ENCODE data around the gene ZMYND19. TPM values are rescaled to one million over a fixed set of nuclear protein-coding genes. Genes with fewer than 3 reads are reported as not detected.

The ZMYND19 gene
- polyA plus RNA-seq, 1 experiment, result 14.9 TPM

DNA sequence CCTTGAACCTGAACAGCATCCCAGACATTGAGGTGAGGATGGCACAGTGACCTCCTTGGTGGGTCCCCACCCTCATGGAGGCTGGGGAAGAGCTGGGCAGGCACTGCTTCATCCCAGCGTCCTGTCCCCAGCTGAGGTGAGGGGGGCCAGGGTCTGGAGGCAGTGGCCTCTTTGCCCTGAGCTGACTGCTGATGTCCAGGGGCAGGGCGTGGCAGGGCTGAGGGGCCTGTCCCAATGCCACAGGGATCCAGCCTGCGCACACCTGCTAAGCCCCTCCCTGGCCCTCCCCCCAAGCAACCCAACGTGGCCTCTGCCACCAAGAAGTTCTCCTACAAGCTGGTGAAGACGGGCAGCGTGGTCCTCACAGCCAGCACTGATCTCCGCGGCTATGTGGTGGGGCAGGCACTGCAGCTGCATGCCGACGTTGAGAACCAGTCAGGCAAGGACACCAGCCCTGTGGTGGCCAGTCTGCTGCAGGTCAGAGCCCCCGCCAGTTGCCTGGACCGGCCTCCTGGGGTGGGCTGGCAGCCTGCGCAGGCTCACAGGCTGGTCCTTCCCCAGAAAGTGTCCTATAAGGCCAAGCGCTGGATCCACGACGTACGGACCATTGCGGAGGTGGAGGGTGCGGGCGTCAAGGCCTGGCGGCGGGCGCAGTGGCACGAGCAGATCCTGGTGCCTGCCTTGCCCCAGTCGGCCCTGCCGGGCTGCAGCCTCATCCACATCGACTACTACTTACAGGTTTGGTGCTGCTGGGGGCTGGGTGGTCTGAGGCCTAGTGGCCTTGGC lies 23.6 kb upstream of the ZMYND19 start:
- no peak for DNase-seq (ENCODE audit: low read depth)
- TF ChIP-seq CTCF (IDR thresholded peaks at IDR 0.05; ENCODE audit: insufficient read depth, low read depth, low read length), result no peak
- ChIA-PET POLR2A (no interaction called here), CTCF (no interaction called here)
- Histone ChIP-seq H3K36me3 (ENCODE audit: control insufficient read depth, insufficient read depth, low read length) (peaks cover 19% of the 10 kb centered on the region), H3K4me3 (ENCODE audit: low read depth, low read length) (no peak overlapping the region), H3K27me3 (ENCODE audit: control insufficient read depth, insufficient read depth, low read length) (no peaks in the 10 kb centered on the region)

DNA sequence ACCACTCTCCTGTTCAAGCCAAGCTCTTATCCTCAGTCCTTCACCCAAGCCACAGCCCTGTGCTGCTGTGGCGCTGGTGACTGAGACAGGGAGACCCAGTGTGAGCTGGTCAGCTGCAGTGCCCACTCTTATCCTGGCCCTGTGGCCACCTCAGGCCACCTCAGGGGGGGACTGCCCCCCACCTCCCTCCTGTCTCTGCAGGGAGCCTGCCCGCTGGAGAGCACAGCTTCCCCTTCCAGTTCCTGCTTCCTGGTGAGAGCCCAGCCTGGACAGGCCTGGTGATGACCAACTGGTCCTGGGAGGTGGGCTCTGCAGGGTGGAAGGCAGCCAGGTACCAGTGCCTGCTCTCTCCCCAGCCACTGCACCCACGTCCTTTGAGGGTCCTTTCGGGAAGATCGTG lies 22.9 kb upstream of the ZMYND19 start:
- DNase-seq (ENCODE audit: low read depth), result no peak
- ChIA-PET CTCF (no interaction called here), POLR2A (no interaction called here)
- no peak for TF ChIP-seq CTCF (IDR thresholded peaks at IDR 0.05; ENCODE audit: insufficient read depth, low read depth, low read length)
- peaks cover 19% of the 10 kb centered on the region for H3K36me3 ChIP-seq (ENCODE audit: control insufficient read depth, insufficient read depth, low read length)
- no peaks in the 10 kb centered on the region for H3K27me3 ChIP-seq (ENCODE audit: control insufficient read depth, insufficient read depth, low read length)
- no peak overlapping the region for H3K4me3 ChIP-seq (ENCODE audit: low read depth, low read length)

- CTCF ChIA-PET, result no interaction called here
- H3K36me3 ChIP-seq (ENCODE audit: control insufficient read depth, insufficient read depth, low read length), result peaks cover 19% of the 10 kb centered on the region
- POLR2A ChIA-PET, result no interaction called here
- TF ChIP-seq CTCF (IDR thresholded peaks at IDR 0.05; ENCODE audit: insufficient read depth, low read depth, low read length), result no peak
- no peaks in the 10 kb centered on the region for H3K27me3 ChIP-seq (ENCODE audit: control insufficient read depth, insufficient read depth, low read length)
- no peak for DNase-seq (ENCODE audit: low read depth)
- no peak overlapping the region for H3K4me3 ChIP-seq (ENCODE audit: low read depth, low read length)
These were observed 22.4 kb upstream of the ZMYND19 start for GRCh38 chr9:137612741-137613142.

DNA sequence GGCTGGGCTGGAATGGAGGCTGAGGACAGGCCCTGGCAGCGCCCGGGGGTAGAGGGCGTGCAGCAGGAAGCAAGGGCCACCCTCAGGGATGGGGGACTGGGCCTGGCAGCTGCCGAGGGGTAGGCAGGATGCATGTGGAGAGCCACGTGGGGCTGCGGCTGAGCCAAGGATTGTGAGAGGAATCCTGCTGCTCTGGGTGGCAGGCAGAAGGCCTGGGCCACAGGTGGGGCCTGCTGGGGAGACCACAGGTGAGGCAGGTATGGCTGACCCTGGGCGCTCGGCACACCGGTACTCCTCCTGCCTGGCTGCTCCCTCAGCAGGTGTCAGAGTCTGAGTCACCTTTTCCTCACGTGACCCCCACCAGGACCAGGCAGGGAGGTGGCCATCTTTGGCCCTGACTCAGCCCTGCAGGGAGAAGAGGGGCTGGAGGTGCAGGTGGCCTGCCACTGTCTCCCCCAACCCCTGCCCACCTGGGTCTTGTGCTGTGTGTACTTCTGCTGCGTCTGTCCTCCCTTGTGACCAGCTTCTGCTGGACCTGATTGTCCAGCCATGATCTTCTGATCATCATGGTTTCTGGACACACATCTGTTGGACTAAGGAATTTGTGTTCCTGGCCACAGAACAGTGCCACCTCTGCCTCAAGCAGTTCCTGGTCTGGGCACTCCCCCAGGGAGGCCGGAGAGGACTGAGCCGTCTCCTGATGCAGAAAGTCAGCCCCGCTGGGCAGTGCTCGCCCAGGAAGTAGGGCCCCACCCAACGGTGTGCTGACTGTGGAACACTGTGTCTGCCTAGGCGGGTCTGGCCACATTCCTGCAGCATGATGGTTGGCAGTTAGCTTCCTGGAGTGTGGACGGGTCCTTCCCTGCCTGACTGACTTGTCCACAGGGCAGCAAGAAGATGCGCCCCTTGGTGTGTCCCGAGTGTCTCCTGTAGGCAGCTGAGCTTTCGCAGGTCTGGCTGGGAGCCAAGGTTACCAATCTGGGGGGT lies 21.6 kb upstream of the ZMYND19 start:
- no peak overlapping the region for H3K4me3 ChIP-seq (ENCODE audit: low read depth, low read length)
- DNase-seq (ENCODE audit: low read depth), result peak; percentile 43
- TF ChIP-seq CTCF (IDR thresholded peaks at IDR 0.05; ENCODE audit: insufficient read depth, low read depth, low read length), result no peak
- H3K36me3 ChIP-seq (ENCODE audit: control insufficient read depth, insufficient read depth, low read length), result peaks cover 19% of the 10 kb centered on the region
- ChIA-PET CTCF (no interaction called here), POLR2A (no interaction called here)
- no peaks in the 10 kb centered on the region for H3K27me3 ChIP-seq (ENCODE audit: control insufficient read depth, insufficient read depth, low read length)

- Histone ChIP-seq H3K27me3 (ENCODE audit: control insufficient read depth, insufficient read depth, low read length) (no peaks in the 10 kb centered on the region), H3K36me3 (ENCODE audit: control insufficient read depth, insufficient read depth, low read length) (peaks cover 17% of the 10 kb centered on the region), H3K4me3 (ENCODE audit: low read depth, low read length) (no peak overlapping the region)
- no peak for TF ChIP-seq CTCF (IDR thresholded peaks at IDR 0.05; ENCODE audit: insufficient read depth, low read depth, low read length)
- DNase-seq (ENCODE audit: low read depth), result no peak
- ChIA-PET CTCF (no interaction called here), POLR2A (no interaction called here)
These were observed 20.6 kb upstream of the ZMYND19 start for GRCh38 chr9:137610944-137611343.

Data from BJ (cell line).